GM19438 (cell line): ENCODE results near the gene FMNL2.

Experiments used
- ATAC-seq: cut with Tn5 transposase; IDR thresholded peaks from one replicate; pipeline ENCODE4 v1.9.1; 2021; ENCODE audit warnings: low read depth; ENCODE audit not compliant: unreplicated experiment

Gene FMNL2

GRCh38 chr2:152399003-152399402, 64.0 kb downstream of the FMNL2 start:
- ATAC-seq = no peak

GRCh38 chr2:152400607-152401214, 65.7 kb downstream of the FMNL2 start:
- no peak for ATAC-seq

- ATAC-seq = no peak
Measured at GRCh38 chr2:152402780-152403759, 68.1 kb downstream of the FMNL2 start.

GRCh38 chr2:152405206-152406118, 70.5 kb downstream of the FMNL2 start:
- no peak for ATAC-seq

GRCh38 chr2:152406119-152406835, 71.3 kb downstream of the FMNL2 start:
- no peak for ATAC-seq

GRCh38 chr2:152406836-152407161, 71.8 kb downstream of the FMNL2 start:
- no peak for ATAC-seq

GRCh38 chr2:152407204-152407721, 72.3 kb downstream of the FMNL2 start:
- peak; percentile 88 for ATAC-seq

GRCh38 chr2:152407806-152408205, 72.8 kb downstream of the FMNL2 start:
- ATAC-seq = peak; percentile 1

GRCh38 chr2:152408254-152408653, 73.3 kb downstream of the FMNL2 start:
- no peak for ATAC-seq

GRCh38 chr2:152409386-152410164, 74.6 kb downstream of the FMNL2 start:
- no peak for ATAC-seq

GRCh38 chr2:152410165-152410597, 75.2 kb downstream of the FMNL2 start:
- ATAC-seq = no peak

- no peak for ATAC-seq
Measured at GRCh38 chr2:152411154-152411553, 76.2 kb downstream of the FMNL2 start.

GRCh38 chr2:152413228-152414030, 78.5 kb downstream of the FMNL2 start:
- no peak for ATAC-seq

GRCh38 chr2:152415231-152415642, 80.3 kb downstream of the FMNL2 start:
- ATAC-seq = no peak

- ATAC-seq = no peak
Measured at GRCh38 chr2:152415796-152416195, 80.8 kb downstream of the FMNL2 start.

- no peak for ATAC-seq
Measured at GRCh38 chr2:152418688-152419087, 83.7 kb downstream of the FMNL2 start.

GRCh38 chr2:152419944-152420343, 85.0 kb downstream of the FMNL2 start:
- ATAC-seq = no peak

GRCh38 chr2:152420363-152420762, 85.4 kb downstream of the FMNL2 start:
- ATAC-seq = no peak
